ENCODE data around the gene FAM98A. TPM values are rescaled to one million over a fixed set of nuclear protein-coding genes. Genes with fewer than 3 reads are reported as not detected.
A peak's percentile ranks its signal among the peaks of the same experiment; 100 is the strongest.

The FAM98A gene
- total RNA-seq, 4 donors from 2014 or later = 11.6 to 25.7 (median 20.0) TPM

DNA sequence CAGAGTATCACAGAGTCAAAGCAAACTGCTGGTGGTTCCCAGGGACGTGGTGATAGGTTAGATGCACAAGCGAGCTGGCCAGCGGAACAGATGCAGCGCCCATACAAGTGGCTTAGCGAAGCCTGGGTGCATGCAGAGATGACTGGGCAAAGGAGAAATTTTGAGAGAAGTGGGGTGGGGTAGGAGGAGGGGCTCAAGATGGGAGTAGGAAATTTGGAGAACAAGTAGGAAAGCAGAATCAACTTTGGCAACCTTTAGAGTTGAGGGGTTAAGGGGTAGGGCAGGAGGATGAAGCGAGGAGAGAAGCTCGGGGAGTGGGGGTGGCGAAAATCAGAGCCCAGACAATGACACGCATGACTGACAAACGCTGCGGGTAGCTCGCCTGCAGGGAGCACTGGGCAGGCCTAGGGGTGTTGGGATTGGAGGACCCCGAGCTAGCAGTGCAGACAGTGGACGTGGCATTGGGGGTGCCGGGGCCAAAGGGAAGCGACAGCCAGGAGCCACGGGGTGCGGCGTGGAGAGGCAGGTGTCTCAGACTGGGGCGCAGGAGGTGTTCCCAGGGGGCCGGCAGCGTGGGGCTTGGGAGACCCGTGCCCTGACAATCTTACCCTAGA is 431 bp downstream of the FAM98A start:
- TF ChIP-seq CTCF (IDR thresholded peaks at IDR 0.05) (no peak), POLR2A (IDR thresholded peaks at IDR 0.05) (no peak)
- peak overlapping the region; percentile 79 to 91 (median 86) for H3K27ac ChIP-seq
- DNase-seq = peak in 2 of 3 donors; percentile 52 to 62
- peaks cover 0 to 10% (median 0%) of the 10 kb centered on the region in 4 donors for H3K4me1 ChIP-seq
- no peaks in the 10 kb centered on the region for H3K27me3 ChIP-seq
- H3K4me3 ChIP-seq = peak overlapping the region; percentile 76 to 88 (median 85)
- no peaks in the 10 kb centered on the region for H3K9me3 ChIP-seq
- peaks cover 0 to 6% (median 0%) of the 10 kb centered on the region in 3 donors for H3K36me3 ChIP-seq

- TF ChIP-seq POLR2A (IDR thresholded peaks at IDR 0.05) (no peak), CTCF (IDR thresholded peaks at IDR 0.05) (no peak)
- Histone ChIP-seq H3K36me3 (peaks cover 0 to 20% (median 0%) of the 10 kb centered on the region in 3 donors), H3K4me1 (peaks cover 0 to 10% (median 0%) of the 10 kb centered on the region in 4 donors), H3K27me3 (no peaks in the 10 kb centered on the region), H3K27ac (no peak overlapping the region), H3K4me3 (no peak overlapping the region), H3K9me3 (no peaks in the 10 kb centered on the region)
- DNase-seq = no peak
These were observed 2.1 kb downstream of the FAM98A start for GRCh38 chr2:33597026-33597425.

- Histone ChIP-seq H3K27me3 (no peaks in the 10 kb centered on the region), H3K4me1 (peaks cover 0 to 10% (median 0%) of the 10 kb centered on the region in 4 donors), H3K36me3 (peaks cover 0 to 34% (median 0%) of the 10 kb centered on the region in 3 donors), H3K27ac (no peak overlapping the region), H3K9me3 (no peaks in the 10 kb centered on the region), H3K4me3 (no peak overlapping the region)
- DNase-seq = no peak
- TF ChIP-seq CTCF (IDR thresholded peaks at IDR 0.05) = no peak
- TF ChIP-seq POLR2A (IDR thresholded peaks at IDR 0.05) = no peak
These were observed 3.7 kb downstream of the FAM98A start for GRCh38 chr2:33595385-33595784.

GRCh38 chr2:33589444-33589843 is 9.7 kb downstream of the FAM98A start:
- Histone ChIP-seq H3K27ac (no peak overlapping the region), H3K9me3 (no peaks in the 10 kb centered on the region), H3K4me1 (no peaks in the 10 kb centered on the region), H3K4me3 (no peak overlapping the region), H3K36me3 (peaks cover 0 to 71% (median 0%) of the 10 kb centered on the region in 3 donors), H3K27me3 (no peaks in the 10 kb centered on the region)
- TF ChIP-seq POLR2A (IDR thresholded peaks at IDR 0.05) (no peak), CTCF (IDR thresholded peaks at IDR 0.05) (no peak)
- DNase-seq = no peak

- DNase-seq = no peak
- no peaks in the 10 kb centered on the region for H3K27me3 ChIP-seq
- TF ChIP-seq POLR2A (IDR thresholded peaks at IDR 0.05) (no peak), CTCF (IDR thresholded peaks at IDR 0.05) (no peak)
- H3K36me3 ChIP-seq = peaks cover 0 to 63% (median 0%) of the 10 kb centered on the region in 3 donors
- no peaks in the 10 kb centered on the region for H3K4me1 ChIP-seq
- no peak overlapping the region for H3K27ac ChIP-seq
- H3K4me3 ChIP-seq = no peak overlapping the region
- H3K9me3 ChIP-seq = no peaks in the 10 kb centered on the region
These were observed 10.9 kb downstream of the FAM98A start for GRCh38 chr2:33588232-33588631.
